ENCODE measurements around the gene PURA.

The PURA gene

GRCh38 chr5:140109018-140109758 lies 4.7 kb upstream of the PURA start:
- TF ChIP-seq, protein P1, sequence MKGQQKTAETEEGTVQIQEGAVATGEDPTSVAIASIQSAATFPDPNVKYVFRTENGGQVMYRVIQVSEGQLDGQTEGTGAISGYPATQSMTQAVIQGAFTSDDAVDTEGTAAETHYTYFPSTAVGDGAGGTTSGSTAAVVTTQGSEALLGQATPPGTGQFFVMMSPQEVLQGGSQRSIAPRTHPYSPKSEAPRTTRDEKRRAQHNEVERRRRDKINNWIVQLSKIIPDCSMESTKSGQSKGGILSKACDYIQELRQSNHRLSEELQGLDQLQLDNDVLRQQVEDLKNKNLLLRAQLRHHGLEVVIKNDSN (IDR thresholded peaks at IDR 0.05) = no peak
- no peak for TF ChIP-seq TAF1 (IDR thresholded peaks at IDR 0.05; ENCODE audit: low read depth)
- TF ChIP-seq ZBTB7A (IDR thresholded peaks at IDR 0.05; ENCODE audit: low read depth) = no peak
- no peak for TF ChIP-seq CREB1 (IDR thresholded peaks at IDR 0.05; ENCODE audit: low read depth)
- TF ChIP-seq CEBPB (IDR thresholded peaks at IDR 0.05) = no peak
- TF ChIP-seq, protein P2, sequence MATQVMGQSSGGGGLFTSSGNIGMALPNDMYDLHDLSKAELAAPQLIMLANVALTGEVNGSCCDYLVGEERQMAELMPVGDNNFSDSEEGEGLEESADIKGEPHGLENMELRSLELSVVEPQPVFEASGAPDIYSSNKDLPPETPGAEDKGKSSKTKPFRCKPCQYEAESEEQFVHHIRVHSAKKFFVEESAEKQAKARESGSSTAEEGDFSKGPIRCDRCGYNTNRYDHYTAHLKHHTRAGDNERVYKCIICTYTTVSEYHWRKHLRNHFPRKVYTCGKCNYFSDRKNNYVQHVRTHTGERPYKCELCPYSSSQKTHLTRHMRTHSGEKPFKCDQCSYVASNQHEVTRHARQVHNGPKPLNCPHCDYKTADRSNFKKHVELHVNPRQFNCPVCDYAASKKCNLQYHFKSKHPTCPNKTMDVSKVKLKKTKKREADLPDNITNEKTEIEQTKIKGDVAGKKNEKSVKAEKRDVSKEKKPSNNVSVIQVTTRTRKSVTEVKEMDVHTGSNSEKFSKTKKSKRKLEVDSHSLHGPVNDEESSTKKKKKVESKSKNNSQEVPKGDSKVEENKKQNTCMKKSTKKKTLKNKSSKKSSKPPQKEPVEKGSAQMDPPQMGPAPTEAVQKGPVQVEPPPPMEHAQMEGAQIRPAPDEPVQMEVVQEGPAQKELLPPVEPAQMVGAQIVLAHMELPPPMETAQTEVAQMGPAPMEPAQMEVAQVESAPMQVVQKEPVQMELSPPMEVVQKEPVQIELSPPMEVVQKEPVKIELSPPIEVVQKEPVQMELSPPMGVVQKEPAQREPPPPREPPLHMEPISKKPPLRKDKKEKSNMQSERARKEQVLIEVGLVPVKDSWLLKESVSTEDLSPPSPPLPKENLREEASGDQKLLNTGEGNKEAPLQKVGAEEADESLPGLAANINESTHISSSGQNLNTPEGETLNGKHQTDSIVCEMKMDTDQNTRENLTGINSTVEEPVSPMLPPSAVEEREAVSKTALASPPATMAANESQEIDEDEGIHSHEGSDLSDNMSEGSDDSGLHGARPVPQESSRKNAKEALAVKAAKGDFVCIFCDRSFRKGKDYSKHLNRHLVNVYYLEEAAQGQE (IDR thresholded peaks at IDR 0.05; ENCODE audit: low read depth) = no peak
- TF ChIP-seq EP300 (IDR thresholded peaks at IDR 0.05; ENCODE audit: borderline replicate concordance) = no peak
- no peak for TF ChIP-seq RAD21 (IDR thresholded peaks at IDR 0.05; ENCODE audit: low read depth)
- TF ChIP-seq TCF12 (IDR thresholded peaks at IDR 0.05; ENCODE audit: low read depth) = no peak
- no peak for TF ChIP-seq TEAD4 (IDR thresholded peaks at IDR 0.05)
- TF ChIP-seq FOXM1 (IDR thresholded peaks at IDR 0.05; ENCODE audit: borderline replicate concordance, low read depth) = no peak
- no peak for TF ChIP-seq YY1 (IDR thresholded peaks at IDR 0.05; ENCODE audit: low read depth)
- TF ChIP-seq MAX (IDR thresholded peaks at IDR 0.05) = no peak
- TF ChIP-seq EGR1 (IDR thresholded peaks at IDR 0.05) = no peak
- TF ChIP-seq NFIC (IDR thresholded peaks at IDR 0.05) = no peak

GRCh38 chr5:140109759-140110645 lies 3.9 kb upstream of the PURA start:
- TF ChIP-seq EGR1 (IDR thresholded peaks at IDR 0.05) (no peak), RAD21 (IDR thresholded peaks at IDR 0.05; ENCODE audit: low read depth) (no peak), EP300 (IDR thresholded peaks at IDR 0.05; ENCODE audit: borderline replicate concordance) (no peak), CREB1 (IDR thresholded peaks at IDR 0.05; ENCODE audit: low read depth) (no peak), MAX (IDR thresholded peaks at IDR 0.05) (no peak), TAF1 (IDR thresholded peaks at IDR 0.05; ENCODE audit: low read depth) (no peak), TCF12 (IDR thresholded peaks at IDR 0.05; ENCODE audit: low read depth) (no peak), CEBPB (IDR thresholded peaks at IDR 0.05) (no peak), YY1 (IDR thresholded peaks at IDR 0.05; ENCODE audit: low read depth) (no peak), FOXM1 (IDR thresholded peaks at IDR 0.05; ENCODE audit: borderline replicate concordance, low read depth) (no peak), TEAD4 (IDR thresholded peaks at IDR 0.05) (no peak), NFIC (IDR thresholded peaks at IDR 0.05) (no peak), ZBTB7A (IDR thresholded peaks at IDR 0.05; ENCODE audit: low read depth) (no peak)
- TF ChIP-seq, protein P2 (IDR thresholded peaks at IDR 0.05; ENCODE audit: low read depth) = no peak
- TF ChIP-seq, protein P1 (IDR thresholded peaks at IDR 0.05) = no peak

- TF ChIP-seq CEBPB (IDR thresholded peaks at IDR 0.05) (no peak), MAX (IDR thresholded peaks at IDR 0.05) (no peak), EP300 (IDR thresholded peaks at IDR 0.05; ENCODE audit: borderline replicate concordance) (no peak), FOXM1 (IDR thresholded peaks at IDR 0.05; ENCODE audit: borderline replicate concordance, low read depth) (no peak), TAF1 (IDR thresholded peaks at IDR 0.05; ENCODE audit: low read depth) (no peak), TEAD4 (IDR thresholded peaks at IDR 0.05) (no peak), RAD21 (IDR thresholded peaks at IDR 0.05; ENCODE audit: low read depth) (no peak)
Measured at GRCh38 chr5:140110646-140110957, 3.3 kb upstream of the PURA start.

GRCh38 chr5:140111011-140111858 lies 2.7 kb upstream of the PURA start:
- no peak for TF ChIP-seq NFIC (IDR thresholded peaks at IDR 0.05)
- TF ChIP-seq TCF12 (IDR thresholded peaks at IDR 0.05; ENCODE audit: low read depth) = no peak
- TF ChIP-seq YY1 (IDR thresholded peaks at IDR 0.05; ENCODE audit: low read depth) = no peak
- TF ChIP-seq TAF1 (IDR thresholded peaks at IDR 0.05; ENCODE audit: low read depth) = no peak
- TF ChIP-seq, protein P2 (IDR thresholded peaks at IDR 0.05; ENCODE audit: low read depth) = no peak
- TF ChIP-seq FOXM1 (IDR thresholded peaks at IDR 0.05; ENCODE audit: borderline replicate concordance, low read depth) = no peak
- TF ChIP-seq EGR1 (IDR thresholded peaks at IDR 0.05) = no peak
- TF ChIP-seq RAD21 (IDR thresholded peaks at IDR 0.05; ENCODE audit: low read depth) = no peak
- no peak for TF ChIP-seq CREB1 (IDR thresholded peaks at IDR 0.05; ENCODE audit: low read depth)
- TF ChIP-seq CEBPB (IDR thresholded peaks at IDR 0.05) = no peak
- no peak for TF ChIP-seq TEAD4 (IDR thresholded peaks at IDR 0.05)
- no peak for TF ChIP-seq EP300 (IDR thresholded peaks at IDR 0.05; ENCODE audit: borderline replicate concordance)
- TF ChIP-seq, protein P1 (IDR thresholded peaks at IDR 0.05) = no peak
- TF ChIP-seq ZBTB7A (IDR thresholded peaks at IDR 0.05; ENCODE audit: low read depth) = no peak
- no peak for TF ChIP-seq MAX (IDR thresholded peaks at IDR 0.05)
